ENCODE data around the gene PTP4A1.
A peak's percentile ranks its signal among the peaks of the same experiment; 100 is the strongest.
"Not testable (repeated sequence)": the region's sequence is repeated elsewhere in the genome, so short reads cannot be mapped to it uniquely, and the experiment has no call there.

The PTP4A1 gene

GRCh38 chr6:63572044-63572746, at the start of gene PTP4A1, which contains the start of gene LOC128125822:
Gene PTP4A1 (plus strand): TSS chr6:63572480. CDS start chr6:63576881, 4,401 bp downstream.
Gene LOC128125822 (plus strand): TSS chr6:63572480.
- peak; percentile 97 for DNase-seq

GRCh38 chr6:63522911-63523287, 49.4 kb upstream of the PTP4A1 start:
- DNase-seq = not testable (repeated sequence)

- no peak for DNase-seq
Observed at GRCh38 chr6:63523630-63524029, 48.6 kb upstream of the PTP4A1 start.

GRCh38 chr6:63525186-63525878, 46.9 kb upstream of the PTP4A1 start:
- peak; percentile 10 for DNase-seq

DNA sequence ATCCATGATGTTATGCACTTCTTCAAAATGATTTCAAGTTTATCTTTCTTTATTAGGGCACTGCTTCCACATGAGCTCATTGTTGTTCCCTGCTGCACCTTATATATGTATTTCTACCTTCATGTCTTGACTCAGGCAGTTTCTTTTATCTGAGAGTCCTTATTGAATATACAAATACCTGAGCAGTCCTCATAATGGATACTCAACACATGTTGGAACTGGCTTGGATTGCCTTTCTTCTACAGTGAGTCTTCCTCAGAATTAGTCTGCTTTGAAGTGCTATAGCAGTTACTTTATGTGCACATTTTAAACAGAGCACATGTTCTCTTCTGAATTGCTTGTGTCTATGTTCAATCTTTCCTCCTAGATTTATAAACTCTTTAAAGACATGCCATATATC, 45.3 kb upstream of the PTP4A1 start:
- DNase-seq = no peak

DNA sequence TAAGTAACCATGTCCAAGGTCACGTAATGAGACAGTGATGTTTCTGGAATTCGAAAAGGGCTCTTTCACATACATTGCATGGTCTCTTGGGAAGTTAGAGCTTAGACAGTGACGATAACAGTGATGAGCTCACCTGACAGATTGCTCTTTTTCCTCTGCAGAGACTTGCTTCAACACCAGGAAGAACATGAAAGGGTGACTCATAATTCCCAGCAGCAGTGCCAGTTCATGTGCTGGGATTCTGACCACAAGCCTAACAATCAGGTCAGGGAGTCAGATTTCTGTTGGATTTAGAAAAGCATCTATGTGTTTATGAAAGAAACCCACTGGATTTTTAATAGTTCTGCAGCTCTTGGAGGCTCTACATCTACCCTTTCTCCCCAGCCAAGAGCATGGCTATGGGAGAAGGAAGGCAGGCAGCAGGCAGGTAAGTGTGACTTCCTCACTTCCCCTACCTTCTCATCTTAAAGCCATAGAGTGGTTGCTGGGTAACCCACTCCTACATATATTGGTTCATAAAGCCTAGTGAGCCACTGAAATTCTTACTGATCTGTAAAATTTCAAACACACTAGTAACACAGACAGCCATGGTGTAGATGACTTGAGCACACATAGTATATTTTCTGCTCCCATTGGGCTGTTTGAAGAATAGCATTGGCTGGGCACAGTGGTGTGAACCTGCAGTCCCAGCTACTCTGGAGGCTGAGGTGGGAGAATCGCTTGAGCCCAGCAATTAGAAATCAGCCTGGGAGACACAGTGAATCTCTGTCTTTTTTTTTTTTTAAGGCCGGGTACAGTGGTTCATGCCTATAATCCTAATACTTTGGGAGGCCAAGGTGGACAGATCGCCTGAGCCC, 44.4 kb upstream of the PTP4A1 start:
- no peak for DNase-seq

- DNase-seq = peak; percentile 7
Observed at GRCh38 chr6:63529498-63529897, 42.8 kb upstream of the PTP4A1 start.

- no peak for DNase-seq
Observed at GRCh38 chr6:63530182-63530581, 42.1 kb upstream of the PTP4A1 start.

- DNase-seq = no peak
Observed at GRCh38 chr6:63530991-63531390, 41.3 kb upstream of the PTP4A1 start.

DNA sequence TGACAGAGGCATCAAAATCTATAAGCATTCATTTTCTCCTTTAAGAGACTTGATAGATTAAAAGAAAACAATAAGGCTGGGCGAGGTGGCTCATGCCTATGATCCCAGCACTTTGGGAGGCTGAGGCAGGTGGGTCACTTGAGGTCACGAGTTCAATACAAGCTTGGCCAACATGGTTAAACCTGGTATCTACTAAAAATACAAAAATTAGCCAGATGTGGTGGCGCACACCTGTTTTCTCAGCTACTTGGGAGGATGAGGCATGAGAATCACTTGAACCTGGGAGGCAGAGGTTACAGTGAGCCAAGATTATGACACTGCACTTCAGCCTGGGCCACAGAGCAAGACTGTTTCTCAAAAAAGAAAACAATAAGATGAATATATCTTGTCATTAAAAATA, 39.3 kb upstream of the PTP4A1 start:
- no peak for DNase-seq

DNA sequence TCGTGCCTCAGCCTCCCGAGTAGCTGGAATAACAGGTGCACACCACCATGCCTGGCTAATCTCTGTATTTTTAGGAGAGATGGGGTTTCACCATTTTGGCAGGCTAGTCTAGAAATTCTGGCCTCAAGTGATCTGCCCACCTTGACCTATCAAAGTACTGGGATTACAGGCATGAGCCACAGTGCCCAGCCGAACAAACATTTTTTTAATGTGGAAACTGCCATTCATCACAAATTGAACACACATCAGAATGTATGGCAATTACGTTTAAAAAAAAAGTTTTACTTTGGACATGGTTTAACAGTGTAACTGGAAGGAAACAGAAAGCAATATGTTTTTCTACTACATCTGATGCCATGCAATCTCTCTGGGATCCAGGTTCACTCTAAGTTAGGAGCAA, 38.3 kb upstream of the PTP4A1 start:
- DNase-seq = no peak

- DNase-seq = no peak
Observed at GRCh38 chr6:63537201-63537958, 34.9 kb upstream of the PTP4A1 start.

DNA sequence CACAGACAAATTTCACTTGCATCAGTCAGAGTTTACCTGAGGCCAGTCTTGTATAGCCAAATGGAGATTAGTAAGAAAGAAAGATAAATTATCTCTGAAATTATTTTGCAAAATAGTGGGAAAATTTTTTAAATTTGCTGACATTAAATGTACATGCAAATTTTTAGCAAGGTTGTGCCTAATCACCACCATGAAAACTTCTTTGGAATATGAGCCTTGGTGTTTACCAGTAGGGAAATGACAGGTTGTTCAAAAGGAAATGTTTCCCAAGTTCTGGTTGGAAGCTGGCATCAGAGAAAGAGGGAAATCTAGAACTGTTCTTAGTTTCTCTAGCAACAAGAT, 34.4 kb upstream of the PTP4A1 start:
- no peak for DNase-seq

DNA sequence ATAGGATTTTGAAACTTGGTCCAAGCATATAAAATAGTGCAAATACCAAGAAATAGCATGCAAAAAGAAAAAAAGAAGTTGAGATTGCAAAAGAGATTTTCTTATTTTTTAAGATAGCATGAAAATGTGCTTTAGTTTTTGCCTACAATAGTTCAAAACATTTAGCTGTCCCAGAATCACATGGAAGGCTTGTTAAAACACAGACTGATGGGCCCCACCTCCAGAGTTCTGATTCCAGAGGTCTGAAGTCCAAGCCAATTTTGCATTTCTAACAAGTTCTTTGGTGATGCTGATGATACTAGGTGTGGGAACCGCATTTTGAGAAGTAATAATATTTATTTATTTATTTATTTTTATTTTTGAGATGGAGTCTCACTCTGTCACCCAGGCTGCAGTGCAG, 33.7 kb upstream of the PTP4A1 start:
- no peak for DNase-seq

GRCh38 chr6:63543001-63543400, 29.3 kb upstream of the PTP4A1 start:
- no peak for DNase-seq

DNA sequence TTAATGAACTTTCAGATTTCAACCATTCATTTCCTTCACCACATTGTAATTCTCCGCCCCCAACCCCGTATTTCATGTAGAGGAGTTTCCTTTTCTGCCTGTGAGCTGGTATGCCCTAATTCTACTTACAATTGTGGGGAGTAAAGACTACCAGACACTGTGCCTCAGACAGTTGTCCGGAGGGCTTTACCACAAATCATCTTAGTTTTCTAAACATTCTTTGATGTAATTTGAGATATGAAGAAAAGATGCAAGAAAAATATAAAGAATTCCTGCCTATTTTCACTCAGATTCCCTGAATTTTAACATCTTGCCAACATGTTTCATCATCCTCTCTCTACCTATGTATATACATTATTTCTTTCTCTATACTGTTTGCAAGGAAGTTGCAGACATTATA, 28.3 kb upstream of the PTP4A1 start:
- DNase-seq = no peak

DNA sequence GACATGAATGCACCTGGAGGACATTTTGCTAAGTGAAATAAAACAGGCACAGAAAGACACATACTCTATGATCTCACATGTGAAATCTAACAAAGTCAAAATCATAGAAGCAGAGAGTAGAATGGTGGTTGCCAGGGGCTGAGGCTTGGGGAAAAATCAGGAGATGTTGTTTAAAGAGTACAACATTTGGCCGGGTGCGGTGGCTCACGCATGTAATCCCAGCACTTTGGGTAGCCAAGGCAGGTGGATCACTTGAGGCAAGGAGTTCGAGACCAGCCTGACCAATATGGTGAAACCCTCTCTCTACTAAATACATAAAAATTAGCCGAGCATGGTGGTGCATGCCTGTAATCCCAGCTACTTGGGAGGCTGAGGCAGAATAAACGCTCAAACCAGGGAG, 26.0 kb upstream of the PTP4A1 start:
- DNase-seq = no peak

GRCh38 chr6:63546697-63547096, 25.6 kb upstream of the PTP4A1 start:
- no peak for DNase-seq

- no peak for DNase-seq
Observed at GRCh38 chr6:63549076-63549475, 23.2 kb upstream of the PTP4A1 start.

GRCh38 chr6:63553208-63553607, 19.1 kb upstream of the PTP4A1 start:
- no peak for DNase-seq

GRCh38 chr6:63553900-63554299, 18.4 kb upstream of the PTP4A1 start:
- no peak for DNase-seq

DNA sequence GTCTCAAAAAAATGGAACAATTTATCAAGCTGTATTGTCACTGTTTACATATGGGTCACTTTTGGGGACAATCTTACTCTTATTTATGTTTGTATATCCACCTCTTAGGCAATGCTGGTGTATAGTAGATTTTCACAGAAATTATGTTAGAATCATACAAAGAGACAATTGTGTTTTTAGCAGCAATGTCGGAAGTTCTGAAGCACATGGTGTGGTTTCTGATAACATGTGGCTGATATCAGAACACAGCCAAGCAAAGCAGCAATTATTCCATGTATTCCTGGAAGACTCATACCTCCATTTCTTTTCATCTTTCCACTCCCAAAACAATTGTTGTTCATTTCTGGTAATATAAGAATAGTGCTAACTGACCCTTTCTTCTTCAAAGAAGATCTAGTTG, 17.5 kb upstream of the PTP4A1 start:
- no peak for DNase-seq

GRCh38 chr6:63556369-63556768, 15.9 kb upstream of the PTP4A1 start:
- DNase-seq = no peak
